Testis (tissue), 2 donors: ENCODE measurements around the gene SRGAP1.

Experiments used
- CTCF ChIP-seq, 3 experiments: fragments of 450-650 bp in 2 of 3; fragments of 200-600 bp in 1 of 3; sonication (generic) in 1 of 3; IDR thresholded peaks; one replicate each; pipeline ENCODE4 v1.5.1; 2016 to 2019; ENCODE audit warnings: antibody characterized with exemption in 3 of 3, mild to moderate bottlenecking in 2 of 3, moderate library complexity in 1 of 3
- POLR2A ChIP-seq: fragments of 450-650 bp; IDR thresholded peaks from one replicate; pipeline ENCODE4 v1.6.1; 2017; ENCODE audit warnings: antibody characterized with exemption, mild to moderate bottlenecking, moderate library complexity

- TF ChIP-seq POLR2A (no peak), CTCF (IDR thresholded peaks at IDR 0.05) (no peak)
These were observed 326.2 kb downstream of the SRGAP1 start for GRCh38 chr12:64170730-64171129.
